Activated effector memory CD4-positive, alpha-beta T cell treated with anti-CD3 and anti-CD28 coated beads, Interleukin-2, amount 50 U/mL, for 16 hours (primary cell): Measurements from ENCODE around the gene ECHS1.

Source experiments
- DNase-seq: peaks from one replicate; pipeline ENCODE4 v3.0.0-alpha.2; 2020

The ECHS1 gene

GRCh38 chr10:133397938-133398337 lies 24.8 kb upstream of the ECHS1 start:
- peak; percentile 12 for DNase-seq

GRCh38 chr10:133396035-133396624 lies 23.0 kb upstream of the ECHS1 start:
- DNase-seq: peak; percentile 37

GRCh38 chr10:133394801-133395221 lies 21.7 kb upstream of the ECHS1 start:
- DNase-seq: peak; percentile 63

- DNase-seq: peak; percentile 98
Measured at GRCh38 chr10:133394064-133394663, 21.0 kb upstream of the ECHS1 start, which contains the start of gene MTG1. MTG1 (plus strand) TSS chr10:133394157; CDS start chr10:133394221, 64 bp downstream.

- DNase-seq: peak; percentile 62
Measured at GRCh38 chr10:133393401-133394063, 20.4 kb upstream of the ECHS1 start.

GRCh38 chr10:133391761-133392518 lies 18.8 kb upstream of the ECHS1 start:
- DNase-seq: peak; percentile 68

GRCh38 chr10:133391249-133391635 lies 18.1 kb upstream of the ECHS1 start:
- peak; percentile 55 for DNase-seq

GRCh38 chr10:133390597-133391248 lies 17.6 kb upstream of the ECHS1 start:
- DNase-seq: peak; percentile 61

- DNase-seq: peak; percentile 75
Measured at GRCh38 chr10:133388973-133389818, 16.0 kb upstream of the ECHS1 start.

GRCh38 chr10:133388236-133388972 lies 15.2 kb upstream of the ECHS1 start:
- peak; percentile 61 for DNase-seq

- DNase-seq: peak; percentile 22
Measured at GRCh38 chr10:133386951-133387350, 13.8 kb upstream of the ECHS1 start.

GRCh38 chr10:133385214-133385613 lies 12.1 kb upstream of the ECHS1 start:
- DNase-seq: peak; percentile 16

GRCh38 chr10:133384071-133384470 lies 10.9 kb upstream of the ECHS1 start:
- no peak for DNase-seq

- DNase-seq: no peak
Measured at GRCh38 chr10:133383551-133383950, 10.4 kb upstream of the ECHS1 start.

GRCh38 chr10:133381036-133381435 lies 7.9 kb upstream of the ECHS1 start:
- no peak for DNase-seq

- DNase-seq: no peak
Measured at GRCh38 chr10:133379801-133380666, 6.9 kb upstream of the ECHS1 start.

GRCh38 chr10:133379152-133379800 lies 6.1 kb upstream of the ECHS1 start, which contains the start of gene PAOX:
PAOX (plus strand) TSS chr10:133379262; CDS start chr10:133379317, 55 bp downstream.
- peak; percentile 88 for DNase-seq

GRCh38 chr10:133378251-133379096 lies 5.3 kb upstream of the ECHS1 start:
- DNase-seq: peak; percentile 85
